HepG2 (cell line): Measurements from ENCODE around the gene RNF208. TPM values are rescaled to one million over a fixed set of nuclear protein-coding genes. Genes with fewer than 3 reads are reported as not detected.
A peak's percentile ranks its signal among the peaks of the same experiment; 100 is the strongest.

Experiments used
- ATAC-seq: fragments of 200-7000 bp; cut with Tn5 transposase; 3 replicates; pipeline ENCODE4 v1.9.1; 2020; ENCODE audit warnings: mild to moderate bottlenecking, moderate library complexity
- BruUV-seq: library from RNA; stranded (reverse); fragments of 400-500 nt; replicated peaks from 2 replicates; lab custom pipeline; 2021; lab: Mats Ljungman, UMichigan
- CTCF ChIA-PET: fragments of 300-600 bp; formaldehyde crosslinking; extraction: SDS; loops from one replicate; lab custom pipeline; 2021; ENCODE audit warnings: low total read pairs, inconsistent platforms, low intra/inter-chr PET ratio; lab: Yijun Ruan, JAX
- POLR2A ChIA-PET: fragments of 350-600 bp; sonication (Branson Sonifier 250); formaldehyde crosslinking; loops from one replicate; lab custom pipeline; 2020; ENCODE audit warnings: antibody characterized with exemption, inconsistent platforms; lab: Yijun Ruan, JAX
- DNase-seq: peaks from one replicate; pipeline ENCODE4 v3.0.0-alpha.2; 2015; ENCODE audit warnings: low spot score
- FAIRE-seq: peaks from 3 replicates; lab custom pipeline; 2011; peaks lifted over from hg19 to GRCh38; lab: Jason Lieb, UNC
- H2AFZ ChIP-seq: one replicate; pipeline ENCODE4 v1.6.1; 2011; ENCODE audit warnings: low read length, inconsistent platforms
- H3K27ac ChIP-seq: fragments of 300-600 bp; 3 replicates; pipeline ENCODE4 v1.8.0; 2011; ENCODE audit warnings: mixed run types, mild to moderate bottlenecking, mixed read lengths, low read length, inconsistent platforms; ENCODE audit not compliant: insufficient read depth; ENCODE audit errors: extremely low read length
- H3K27me3 ChIP-seq, 2 experiments: fragments of 200-600 bp in 1 of 2; 2 replicates in 1 of 2; 3 replicates in 1 of 2; pipeline versions ENCODE4 v1.6.0 to v1.8.0; 2011; ENCODE audit warnings: low read length in 2 of 2, mild to moderate bottlenecking in 2 of 2, moderate library complexity in 2 of 2, inconsistent platforms in 1 of 2; ENCODE audit not compliant: insufficient read depth in 2 of 2, control insufficient read depth in 1 of 2
- H3K36me3 ChIP-seq, 2 experiments: fragments of 200-600 bp in 1 of 2; replicated peaks in 1 of 2; 2 replicates in 1 of 2; 3 replicates in 1 of 2; pipeline versions ENCODE4 v1.5.1 to v1.8.0; 2011; ENCODE audit warnings: low read length in 2 of 2, inconsistent platforms in 1 of 2; ENCODE audit not compliant: insufficient read depth in 2 of 2, control insufficient read depth in 1 of 2
- H3K4me1 ChIP-seq: 2 replicates; pipeline ENCODE4 v1.5.1; 2012; ENCODE audit warnings: low read length, inconsistent platforms; ENCODE audit not compliant: insufficient read depth
- H3K4me2 ChIP-seq: 2 replicates; pipeline ENCODE4 v1.6.0; 2011; ENCODE audit warnings: low read depth, low read length, inconsistent platforms
- H3K4me3 ChIP-seq, 3 experiments: fragments of 200-600 bp in 1 of 3; sonication (generic), shearing (Covaris generic) in 1 of 3; replicated peaks in 1 of 3; 2 replicates each; pipeline ENCODE4 v1.5.1; 2011 to 2016; ENCODE audit warnings: low read length in 3 of 3, inconsistent platforms in 2 of 3, low read depth in 2 of 3, mild to moderate bottlenecking in 2 of 3, control low read depth in 1 of 3, mixed read lengths in 1 of 3; ENCODE audit not compliant: insufficient read depth in 1 of 3
- H3K79me2 ChIP-seq: one replicate; pipeline ENCODE4 v1.6.1; 2011; ENCODE audit warnings: low read length, inconsistent platforms; ENCODE audit not compliant: insufficient read depth
- H3K9ac ChIP-seq: 2 replicates; pipeline ENCODE4 v1.6.0; 2011; ENCODE audit warnings: mild to moderate bottlenecking, low read depth, low read length, inconsistent platforms; ENCODE audit not compliant: insufficient read depth
- H3K9me3 ChIP-seq: 2 replicates; pipeline ENCODE4 v1.5.1; 2012; ENCODE audit warnings: mild to moderate bottlenecking, low read length
- H4K20me1 ChIP-seq: 2 replicates; pipeline ENCODE4 v1.6.0; 2011; ENCODE audit warnings: inconsistent platforms, mild to moderate bottlenecking, low read length, moderate library complexity; ENCODE audit not compliant: insufficient read depth
- FOXJ3 ChIP-seq: sonication (generic); formaldehyde crosslinking; IDR thresholded peaks from 2 replicates; pipeline ENCODE4 v1.4.0; 2020; ENCODE audit warnings: missing genetic modification reagents, mild to moderate bottlenecking, borderline replicate concordance
- FOXO4 ChIP-seq: sonication (generic); formaldehyde crosslinking; conservative IDR thresholded peaks from 2 replicates; pipeline ENCODE4 v1.8.1; 2023; ENCODE audit warnings: missing genetic modification reagents
- HES4 ChIP-seq: sonication (generic); formaldehyde crosslinking; IDR thresholded peaks from 2 replicates; pipeline ENCODE4 v1.9.0; 2021; ENCODE audit warnings: mild to moderate bottlenecking, missing genetic modification reagents, borderline replicate concordance
- IKZF4 ChIP-seq: sonication (generic); formaldehyde crosslinking; IDR thresholded peaks from 2 replicates; pipeline ENCODE4 v1.5.1; 2020; ENCODE audit warnings: borderline replicate concordance, mild to moderate bottlenecking, low read depth, missing genetic modification reagents; ENCODE audit errors: not compliant biosample characterization
- NFE2L2 ChIP-seq: fragments of 150-350 bp; IDR thresholded peaks from 2 replicates; pipeline ENCODE4 v1.6.1; 2014; ENCODE audit warnings: low read length
- RAD51 ChIP-seq: fragments of 450-650 bp; IDR thresholded peaks from 2 replicates; pipeline ENCODE4 v1.6.1; 2016; ENCODE audit warnings: borderline replicate concordance
- SPEN ChIP-seq: sonication (generic); formaldehyde crosslinking; IDR thresholded peaks from 2 replicates; pipeline ENCODE4 v1.5.1; 2020; ENCODE audit warnings: low read depth, mild to moderate bottlenecking, missing genetic modification reagents
- TBX3 ChIP-seq: fragments of 450-650 bp; IDR thresholded peaks from 2 replicates; pipeline ENCODE4 v1.6.1; 2017; ENCODE audit warnings: antibody characterized with exemption, mild to moderate bottlenecking, inconsistent platforms, borderline replicate concordance
- ZBTB14 ChIP-seq: sonication (generic); formaldehyde crosslinking; IDR thresholded peaks from 2 replicates; pipeline ENCODE4 v1.4.0; 2020; ENCODE audit warnings: missing genetic modification reagents
- ZNF431 ChIP-seq: sonication (generic); formaldehyde crosslinking; IDR thresholded peaks from 2 replicates; pipeline ENCODE4 v1.9.0; 2022; ENCODE audit warnings: missing genetic modification reagents, low read depth, mild to moderate bottlenecking, borderline replicate concordance
- ZNF614 ChIP-seq: IDR thresholded peaks from 2 replicates; pipeline ENCODE4 v1.6.1; 2018; ENCODE audit warnings: missing biosample characterization, missing genetic modification reagents, inconsistent platforms, borderline replicate concordance
- WGBS: methylation state at CpG from one replicate; pipeline ENCODE4 v1.1.6; 2017; ENCODE audit warnings: low lambda C conversion rate; 5-methylcytosine and 5-hydroxymethylcytosine counted together
- in situ Hi-C: cut with HindIII; loops from 2 replicates; pipeline ENCODE4 v1.10.0; 2017; ENCODE audit warnings: low pct_unique_long_range_greater_than_20kb; ENCODE audit not compliant: extremely low pct_ligation_motif_present
- intact Hi-C: fragments of 100-400 bp; cut with micrococcal nuclease; formaldehyde crosslinking; loops from one replicate; pipeline ENCODE4 v1.10.0; 2022; ENCODE audit not compliant: unreplicated experiment
- polyA plus RNA-seq, 8 experiments: library from polyadenylated mRNA; depleted of rRNA in 3 of 8; stranded (reverse) in 7 of 8; unstranded in 1 of 8; fragments of >200 nt; fragmentation: Illumina TruSeq in 4 of 8; extraction: Trizol in 4 of 8; gene quantifications; 2 replicates each; pipeline versions ENCODE4 v1.2.1 to v1.2.3, GENCODE V29; 2011 to 2016; ENCODE audit warnings: low read depth in 4 of 8, missing spikeins in 1 of 8, mixed read lengths in 1 of 8; ENCODE audit not compliant: insufficient read depth in 1 of 8
- total RNA-seq, 5 experiments: library from RNA; depleted of rRNA; stranded (reverse); fragments of >200 nt; fragmentation: Illumina TruSeq; extraction: Trizol; gene quantifications; 2 replicates each; pipeline ENCODE4 v1.2.3, GENCODE V29; 2016; ENCODE audit warnings: low read depth in 1 of 5
- TF ChIP-seq, protein P1 (sequence below): sonication (generic); formaldehyde crosslinking; IDR thresholded peaks from 2 replicates; pipeline ENCODE4 v1.4.0; 2020; ENCODE audit warnings: low read depth, missing genetic modification reagents
- TF ChIP-seq, protein P2 (sequence below): IDR thresholded peaks from 2 replicates; pipeline ENCODE4 v1.6.1; 2016; ENCODE audit warnings: low read depth, borderline replicate concordance

RNF208 gene
- total and polyA plus RNA-seq, 2 of the 13 experiments (the other 11 are each of a cell fraction or from before 2014, with no cell fraction given) = 1.6 to 2.1 TPM

- TF ChIP-seq, protein P1, sequence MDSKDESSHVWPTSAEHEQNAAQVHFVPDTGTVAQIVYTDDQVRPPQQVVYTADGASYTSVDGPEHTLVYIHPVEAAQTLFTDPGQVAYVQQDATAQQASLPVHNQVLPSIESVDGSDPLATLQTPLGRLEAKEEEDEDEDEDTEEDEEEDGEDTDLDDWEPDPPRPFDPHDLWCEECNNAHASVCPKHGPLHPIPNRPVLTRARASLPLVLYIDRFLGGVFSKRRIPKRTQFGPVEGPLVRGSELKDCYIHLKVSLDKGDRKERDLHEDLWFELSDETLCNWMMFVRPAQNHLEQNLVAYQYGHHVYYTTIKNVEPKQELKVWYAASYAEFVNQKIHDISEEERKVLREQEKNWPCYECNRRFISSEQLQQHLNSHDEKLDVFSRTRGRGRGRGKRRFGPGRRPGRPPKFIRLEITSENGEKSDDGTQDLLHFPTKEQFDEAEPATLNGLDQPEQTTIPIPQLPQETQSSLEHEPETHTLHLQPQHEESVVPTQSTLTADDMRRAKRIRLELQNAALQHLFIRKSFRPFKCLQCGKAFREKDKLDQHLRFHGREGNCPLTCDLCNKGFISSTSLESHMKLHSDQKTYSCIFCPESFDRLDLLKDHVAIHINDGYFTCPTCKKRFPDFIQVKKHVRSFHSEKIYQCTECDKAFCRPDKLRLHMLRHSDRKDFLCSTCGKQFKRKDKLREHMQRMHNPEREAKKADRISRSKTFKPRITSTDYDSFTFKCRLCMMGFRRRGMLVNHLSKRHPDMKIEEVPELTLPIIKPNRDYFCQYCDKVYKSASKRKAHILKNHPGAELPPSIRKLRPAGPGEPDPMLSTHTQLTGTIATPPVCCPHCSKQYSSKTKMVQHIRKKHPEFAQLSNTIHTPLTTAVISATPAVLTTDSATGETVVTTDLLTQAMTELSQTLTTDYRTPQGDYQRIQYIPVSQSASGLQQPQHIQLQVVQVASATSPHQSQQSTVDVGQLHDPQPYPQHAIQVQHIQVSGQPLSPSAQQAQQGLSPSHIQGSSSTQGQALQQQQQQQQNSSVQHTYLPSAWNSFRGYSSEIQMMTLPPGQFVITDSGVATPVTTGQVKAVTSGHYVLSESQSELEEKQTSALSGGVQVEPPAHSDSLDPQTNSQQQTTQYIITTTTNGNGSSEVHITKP = no peak
- no peak for TF ChIP-seq HES4 (CRISPR knock-in tag)
These were observed 15.4 kb downstream of the RNF208 start (continued) for GRCh38 chr9:137206602-137207001.

- H4K20me1 ChIP-seq = 0 out of 2 replicates have a peak, but pooled peaks cover 4% of the 10 kb centered on the region
- BruUV-seq = no TSS peak
- H3K36me3 ChIP-seq = no peaks in the 10 kb centered on the region
- intact Hi-C loops (loop anchor here (2.0 kb wide), 1 partner anchor 17 kb away; the partner anchor contains the start of genes ANAPC2 and SSNA1), in situ Hi-C loops (no loop called here)
- peak within 1 kb of the TSS; percentile 95 for H3K4me2 ChIP-seq
- DNase-seq = peak; percentile 75
- H3K27me3 ChIP-seq = no peaks in the 10 kb centered on the region; a peak in 1 of 5 replicates
- H3K27ac ChIP-seq = peak within 1 kb of the TSS; percentile 61
- H3K4me1 ChIP-seq = peaks cover 50% of the 10 kb centered on the region
- H3K79me2 ChIP-seq = peaks cover 40% of the 10 kb centered on the region
- peak within 1 kb of the TSS; percentile 90 to 93 (median 92) for H3K4me3 ChIP-seq
- 2% methylated on average over 13 of the region's 98 CpGs for WGBS
- H3K9me3 ChIP-seq = no peaks in the 10 kb centered on the region
- no peak within 1 kb of the TSS for H2AFZ ChIP-seq
- ChIA-PET POLR2A (interaction anchor here (1.8 to 8.8 kb wide), 3 partner anchors 16 to 17 kb away, joined by 5 to 225 read pairs (median 15); partner anchors contain the start of genes ANAPC2, CYSRT1, RNF208 and RNF224), CTCF (no interaction called here)
- FAIRE-seq = no peak
- peak; percentile 37 for ATAC-seq
- H3K9ac ChIP-seq = peak within 1 kb of the TSS; percentile 88
- no peak for TF ChIP-seq TBX3
- TF ChIP-seq NFE2L2 = no peak
- peak; percentile 37; the same call in 1 of the 2 replicates for TF ChIP-seq ZBTB14
- TF ChIP-seq SPEN (CRISPR knock-in tag) = peak; percentile 94
- peak; percentile 57; the same call in 1 of the 2 replicates for TF ChIP-seq ZNF614 (CRISPR knock-in tag)
- peak; percentile 44 for TF ChIP-seq IKZF4 (CRISPR knock-in tag)
- TF ChIP-seq, protein P2, sequence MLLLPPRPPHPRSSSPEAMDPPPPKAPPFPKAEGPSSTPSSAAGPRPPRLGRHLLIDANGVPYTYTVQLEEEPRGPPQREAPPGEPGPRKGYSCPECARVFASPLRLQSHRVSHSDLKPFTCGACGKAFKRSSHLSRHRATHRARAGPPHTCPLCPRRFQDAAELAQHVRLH = peak; percentile 63; the same call in 1 of the 2 replicates
- TF ChIP-seq FOXJ3 = no peak
- no peak for TF ChIP-seq RAD51
- TF ChIP-seq ZNF431 (CRISPR knock-in tag) = no peak; the same call in 1 of the 2 replicates
- TF ChIP-seq FOXO4 (CRISPR knock-in tag) = no peak
These were observed 16.6 kb downstream of the RNF208 start, which contains the start of the genes NDOR1 and TMEM203 for GRCh38 chr9:137205126-137206069. Gene NDOR1, plus strand, starts transcription at chr9:137205700. Its CDS starts 78 bp downstream, at chr9:137205778. Gene TMEM203, minus strand, starts transcription at chr9:137205648. Its CDS starts 234 bp downstream, at chr9:137205414.
